OCI-LY1 (cell line): ENCODE measurements around the gene SECISBP2L.
"Not testable (repeated sequence)": the region's sequence is repeated elsewhere in the genome, so short reads cannot be mapped to it uniquely, and the experiment has no call there.

Source experiments
- CTCF ChIP-seq: fragments of 200-600 bp; sonication (generic), shearing (Covaris generic); IDR thresholded peaks from 2 replicates; pipeline ENCODE4 v1.5.1; 2017; ENCODE audit warnings: mild to moderate bottlenecking, antibody characterized with exemption, low read length, moderate library complexity, mixed read lengths
- EZH2 ChIP-seq: fragments of 200-600 bp; sonication (generic), shearing (Covaris generic); IDR thresholded peaks from 2 replicates; pipeline ENCODE4 v1.8.0; 2017; ENCODE audit warnings: borderline replicate concordance, mixed run types, mild to moderate bottlenecking, antibody characterized with exemption, low read length, moderate library complexity, mixed read lengths

- not testable (repeated sequence) for TF ChIP-seq CTCF, EZH2
These were observed 75.3 kb downstream of the SECISBP2L start for GRCh38 chr15:48970926-48971325.
